Measurements from ENCODE around the gene DCBLD1. TPM values are rescaled to one million over a fixed set of nuclear protein-coding genes. Genes with fewer than 3 reads are reported as not detected.
"Not testable (repeated sequence)": the region's sequence is repeated elsewhere in the genome, so short reads cannot be mapped to it uniquely, and the experiment has no call there.

Gene DCBLD1
- total RNA-seq, 2 donors from 2014 or later, result 6.2 to 7.6 TPM

- DNase-seq (ENCODE audit: low spot score), result not testable (repeated sequence)
These were observed 13.9 kb upstream of the DCBLD1 start for GRCh38 chr6:117468527-117468926.

GRCh38 chr6:117469356-117469755 is 13.1 kb upstream of the DCBLD1 start:
- intact Hi-C loops (cut with DNase I), result no loop called here
- no peak for DNase-seq (ENCODE audit: low spot score)

More at GRCh38 chr6:117468527-117468926, 13.9 kb upstream of the DCBLD1 start:
- intact Hi-C loops (cut with DNase I), result not testable (repeated sequence)

- intact Hi-C loops (cut with DNase I), result no loop called here
- no peak for DNase-seq (ENCODE audit: low spot score)
These were observed 12.7 kb upstream of the DCBLD1 start for GRCh38 chr6:117469791-117470190.

- intact Hi-C loops (cut with DNase I), result no loop called here
These were observed 9.8 kb upstream of the DCBLD1 start for GRCh38 chr6:117472667-117473066.

GRCh38 chr6:117473401-117473800 is 9.1 kb upstream of the DCBLD1 start:
- no peak for DNase-seq (ENCODE audit: low spot score)
- intact Hi-C loops (cut with DNase I), result no loop called here

More at GRCh38 chr6:117472667-117473066, 9.8 kb upstream of the DCBLD1 start:
- DNase-seq (ENCODE audit: low spot score), result no peak

GRCh38 chr6:117477988-117478852 is 4.3 kb upstream of the DCBLD1 start:
- intact Hi-C loops (cut with DNase I), result no loop called here
- no peak for DNase-seq (ENCODE audit: low spot score)

GRCh38 chr6:117478853-117479231 is 3.6 kb upstream of the DCBLD1 start:
- no peak for DNase-seq (ENCODE audit: low spot score)
- intact Hi-C loops (cut with DNase I), result no loop called here

- intact Hi-C loops (cut with DNase I), result no loop called here
- no peak for DNase-seq (ENCODE audit: low spot score)
These were observed 1.8 kb upstream of the DCBLD1 start for GRCh38 chr6:117480651-117481050.

- intact Hi-C loops (cut with DNase I), result no loop called here
- peak; percentile 81 for DNase-seq (ENCODE audit: low spot score)
These were observed 1.1 kb upstream of the DCBLD1 start for GRCh38 chr6:117481278-117481925.

- DNase-seq (ENCODE audit: low spot score), result no peak
- intact Hi-C loops (cut with DNase I), result no loop called here
These were observed 591 bp upstream of the DCBLD1 start for GRCh38 chr6:117481926-117482239.

- peak; percentile 87 for DNase-seq (ENCODE audit: low spot score)
- intact Hi-C loops (cut with DNase I), result no loop called here
These were observed 650 bp downstream of the DCBLD1 start for GRCh38 chr6:117483004-117483644.

- DNase-seq (ENCODE audit: low spot score), result no peak
- intact Hi-C loops (cut with DNase I), result no loop called here
These were observed 1.2 kb downstream of the DCBLD1 start for GRCh38 chr6:117483645-117484016.

- intact Hi-C loops (cut with DNase I), result no loop called here
- DNase-seq (ENCODE audit: low spot score), result no peak
These were observed 1.7 kb downstream of the DCBLD1 start for GRCh38 chr6:117484052-117484646.

- DNase-seq (ENCODE audit: low spot score), result no peak
- intact Hi-C loops (cut with DNase I), result no loop called here
These were observed 3.0 kb downstream of the DCBLD1 start for GRCh38 chr6:117485433-117485832.

- no peak for DNase-seq (ENCODE audit: low spot score)
- intact Hi-C loops (cut with DNase I), result no loop called here
These were observed 5.3 kb downstream of the DCBLD1 start for GRCh38 chr6:117487821-117488220.

GRCh38 chr6:117489003-117489402 is 6.5 kb downstream of the DCBLD1 start:
- no peak for DNase-seq (ENCODE audit: low spot score)
- intact Hi-C loops (cut with DNase I), result no loop called here

GRCh38 chr6:117491916-117492315 is 9.4 kb downstream of the DCBLD1 start:
- intact Hi-C loops (cut with DNase I), result no loop called here
- DNase-seq (ENCODE audit: low spot score), result no peak

GRCh38 chr6:117493470-117493869 is 11.0 kb downstream of the DCBLD1 start:
- DNase-seq (ENCODE audit: low spot score), result no peak
- intact Hi-C loops (cut with DNase I), result no loop called here

GRCh38 chr6:117494283-117494682 is 11.8 kb downstream of the DCBLD1 start:
- DNase-seq (ENCODE audit: low spot score), result no peak
- intact Hi-C loops (cut with DNase I), result no loop called here

- no peak for DNase-seq (ENCODE audit: low spot score)
- intact Hi-C loops (cut with DNase I), result no loop called here
These were observed 12.3 kb downstream of the DCBLD1 start for GRCh38 chr6:117494694-117495318.
